Neuronal stem cell (in vitro differentiated cells): ENCODE measurements around the gene PNMA8B.

Source experiments
- DNase-seq: peaks from one replicate; pipeline ENCODE4 v3.0.0-alpha.2; 2013; ENCODE audit warnings: low spot score
- H2AFZ ChIP-seq: one replicate; pipeline ENCODE4 v1.6.1; 2013; ENCODE audit warnings: mild to moderate bottlenecking, low read length, inconsistent platforms
- H2AK5ac ChIP-seq: 2 replicates; pipeline ENCODE4 v1.6.1; 2013; ENCODE audit warnings: low read depth, mild to moderate bottlenecking, inconsistent platforms, low read length, moderate library complexity, mixed read lengths
- H2BK120ac ChIP-seq: 2 replicates; pipeline ENCODE4 v1.6.1; 2013; ENCODE audit warnings: low read depth, mild to moderate bottlenecking, inconsistent platforms, low read length, moderate library complexity, mixed read lengths
- H2BK12ac ChIP-seq: one replicate; pipeline ENCODE4 v1.6.1; 2013; ENCODE audit warnings: low read length, inconsistent platforms
- H2BK15ac ChIP-seq: 2 replicates; pipeline ENCODE4 v1.6.1; 2013; ENCODE audit warnings: mild to moderate bottlenecking, low read length, inconsistent platforms, mixed read lengths
- H2BK5ac ChIP-seq: one replicate; pipeline ENCODE4 v1.6.1; 2013; ENCODE audit warnings: inconsistent platforms, mild to moderate bottlenecking, low read length, moderate library complexity
- H3K14ac ChIP-seq: one replicate; pipeline ENCODE4 v1.6.1; 2013; ENCODE audit warnings: low read length, inconsistent platforms
- H3K18ac ChIP-seq: 2 replicates; pipeline ENCODE4 v1.6.1; 2013; ENCODE audit warnings: low read length, inconsistent platforms
- H3K23ac ChIP-seq: 2 replicates; pipeline ENCODE4 v1.6.1; 2013; ENCODE audit warnings: low read depth, mild to moderate bottlenecking, mixed read lengths, low read length, inconsistent platforms; ENCODE audit not compliant: poor library complexity
- H3K27ac ChIP-seq: replicated peaks from 3 replicates; pipeline ENCODE4 v1.5.1; 2013; ENCODE audit warnings: low read length, inconsistent platforms
- H3K27me3 ChIP-seq, 3 experiments: 2 replicates each; pipeline ENCODE4 v1.6.1; 2013; ENCODE audit warnings: low read length in 3 of 3, mild to moderate bottlenecking in 2 of 3, inconsistent platforms in 1 of 3, low read depth in 1 of 3, mixed read lengths in 1 of 3, moderate library complexity in 1 of 3; ENCODE audit not compliant: control insufficient read depth in 3 of 3, insufficient read depth in 3 of 3
- H3K36me3 ChIP-seq, 2 donors: replicated peaks in 1 of 2; 2 replicates each; pipeline ENCODE4 v1.6.1; 2013; ENCODE audit warnings: low read length in 2 of 2; ENCODE audit not compliant: control insufficient read depth in 2 of 2, insufficient read depth in 2 of 2
- H3K4ac ChIP-seq: 2 replicates; pipeline ENCODE4 v1.6.1; 2013; ENCODE audit warnings: inconsistent platforms, mild to moderate bottlenecking, low read length, moderate library complexity
- H3K4me1 ChIP-seq, 2 donors: 1 replicate in 1 of 2; 2 replicates in 1 of 2; pipeline ENCODE4 v1.6.1; 2013; ENCODE audit warnings: low read length in 2 of 2, low read depth in 1 of 2; ENCODE audit not compliant: control insufficient read depth in 2 of 2, insufficient read depth in 1 of 2
- H3K4me2 ChIP-seq: one replicate; pipeline ENCODE4 v1.6.1; 2013; ENCODE audit warnings: mild to moderate bottlenecking, low read length, inconsistent platforms; ENCODE audit not compliant: insufficient read depth, poor library complexity, severe bottlenecking
- H3K4me3 ChIP-seq, 2 donors: 2 replicates each; pipeline ENCODE4 v1.5.1; 2013; ENCODE audit warnings: low read length in 2 of 2, mild to moderate bottlenecking in 2 of 2, inconsistent platforms in 1 of 2, moderate library complexity in 1 of 2
- H3K79me1 ChIP-seq: one replicate; pipeline ENCODE4 v1.6.1; 2013; ENCODE audit warnings: low read depth, mild to moderate bottlenecking, inconsistent platforms, low read length, moderate library complexity
- H3K9ac ChIP-seq: one replicate; pipeline ENCODE4 v1.6.1; 2013; ENCODE audit warnings: mild to moderate bottlenecking, low read depth, low read length, inconsistent platforms; ENCODE audit not compliant: poor library complexity
- H3K9me3 ChIP-seq, 2 donors: replicated peaks in 1 of 2; 2 replicates each; pipeline versions ENCODE3 to v1.6.1; 2013; ENCODE audit warnings: low read length in 2 of 2, mild to moderate bottlenecking in 2 of 2, inconsistent platforms in 1 of 2, low read depth in 1 of 2, mixed read lengths in 1 of 2, moderate library complexity in 1 of 2; ENCODE audit not compliant: control insufficient read depth in 2 of 2, insufficient read depth in 1 of 2
- H4K8ac ChIP-seq: one replicate; pipeline ENCODE4 v1.6.1; 2013; ENCODE audit warnings: low read depth, mild to moderate bottlenecking, inconsistent platforms, low read length, moderate library complexity
- H4K91ac ChIP-seq: one replicate; pipeline ENCODE4 v1.6.1; 2013; ENCODE audit warnings: low read length, low read depth, mild to moderate bottlenecking, inconsistent platforms; ENCODE audit not compliant: poor library complexity
- WGBS, 2 donors: extraction: QIAGEN DNeasy Blood & Tissue Kit; methylation state at CpG; one replicate each; pipeline ENCODE4 v1.1.7; 2013; ENCODE audit warnings: missing lambda C conversion rate in 2 of 2, mixed read lengths in 1 of 2; ENCODE audit not compliant: insufficient read length in 2 of 2, insufficient replicate concordance in 1 of 2; ENCODE audit errors: extremely low coverage in 2 of 2; 5-methylcytosine and 5-hydroxymethylcytosine counted together

The PNMA8B gene

GRCh38 chr19:46520616-46521015 lies 24.9 kb upstream of the PNMA8B start:
- Histone ChIP-seq H2BK5ac (no peak overlapping the region), H3K9me3 (peaks cover 0 to 3% of the 10 kb centered on the region in 2 donors), H2BK15ac (no peak overlapping the region), H3K36me3 (no peaks in the 10 kb centered on the region), H3K9ac (no peak overlapping the region), H3K18ac (peak overlapping the region; percentile 55), H4K91ac (no peak overlapping the region), H3K27me3 (no peaks in the 10 kb centered on the region), H3K4me3 (no peak overlapping the region), H3K4me1 (no peaks in the 10 kb centered on the region), H3K23ac (no peak overlapping the region), H3K27ac (no peak overlapping the region), H2BK12ac (no peak overlapping the region), H3K4ac (no peak overlapping the region), H2AFZ (peak overlapping the region; percentile 43), H3K79me1 (no peaks in the 10 kb centered on the region), H2AK5ac (peak overlapping the region; percentile 66), H4K8ac (no peak overlapping the region), H2BK120ac (peak overlapping the region; percentile 68), H3K14ac (no peak overlapping the region), H3K4me2 (no peak overlapping the region)
- WGBS, 2 donors, result no CpG with 5 or more reads among the region's 6 CpGs
- DNase-seq, result no peak

- Histone ChIP-seq H4K91ac (no peak overlapping the region), H2BK12ac (no peak overlapping the region), H2BK15ac (no peak overlapping the region), H3K14ac (no peak overlapping the region), H2AK5ac (no peak overlapping the region), H3K4ac (no peak overlapping the region), H3K9me3 (no peaks in the 10 kb centered on the region), H2BK5ac (no peak overlapping the region), H3K36me3 (no peaks in the 10 kb centered on the region), H2AFZ (no peak overlapping the region), H3K27ac (no peak overlapping the region), H4K8ac (no peak overlapping the region), H3K9ac (no peak overlapping the region), H3K23ac (no peak overlapping the region), H3K4me2 (no peak overlapping the region), H3K18ac (no peak overlapping the region), H3K4me1 (peaks cover 0 to 2% of the 10 kb centered on the region in 2 donors), H2BK120ac (no peak overlapping the region), H3K79me1 (peaks cover 2% of the 10 kb centered on the region), H3K27me3 (peaks cover 0 to 3% (median 0%) of the 10 kb centered on the region in 3 experiments), H3K4me3 (no peak overlapping the region)
- DNase-seq, result no peak
- no CpG with 5 or more reads among the region's 6 CpGs for WGBS, 2 donors
These were observed 21.8 kb upstream of the PNMA8B start for GRCh38 chr19:46517471-46517870.

- no peak for DNase-seq
These were observed 20.2 kb upstream of the PNMA8B start for GRCh38 chr19:46515879-46516350.

GRCh38 chr19:46515290-46515609 lies 19.6 kb upstream of the PNMA8B start:
- peaks cover 0 to 2% of the 10 kb centered on the region in 2 donors for H3K4me1 ChIP-seq
- no peak overlapping the region for H3K4me2 ChIP-seq
- no peak overlapping the region for H2AFZ ChIP-seq
- H3K27me3 ChIP-seq, result peaks cover 0 to 3% (median 3%) of the 10 kb centered on the region in 3 experiments
- H4K8ac ChIP-seq, result no peak overlapping the region
- H3K4ac ChIP-seq, result no peak overlapping the region
- peaks cover 0 to 2% of the 10 kb centered on the region in 2 donors for H3K9me3 ChIP-seq
- WGBS, 2 donors, result no CpG with 5 or more reads among the region's 3 CpGs
- H2BK5ac ChIP-seq, result no peak overlapping the region
- H2BK15ac ChIP-seq, result no peak overlapping the region
- H3K36me3 ChIP-seq, result no peaks in the 10 kb centered on the region
- H3K79me1 ChIP-seq, result peaks cover 2% of the 10 kb centered on the region
- no peak overlapping the region for H2BK12ac ChIP-seq
- no peak overlapping the region for H4K91ac ChIP-seq
- no peak overlapping the region for H2AK5ac ChIP-seq
- no peak overlapping the region for H3K4me3 ChIP-seq
- H3K14ac ChIP-seq, result no peak overlapping the region
- no peak overlapping the region for H3K9ac ChIP-seq
- DNase-seq, result no peak
- H3K27ac ChIP-seq, result no peak overlapping the region
- H3K23ac ChIP-seq, result no peak overlapping the region
- H3K18ac ChIP-seq, result no peak overlapping the region
- no peak overlapping the region for H2BK120ac ChIP-seq

More at GRCh38 chr19:46515879-46516350, 20.2 kb upstream of the PNMA8B start:
- no peak overlapping the region for H2AK5ac ChIP-seq
- no peak overlapping the region for H2BK15ac ChIP-seq
- no peak overlapping the region for H2BK12ac ChIP-seq
- no peak overlapping the region for H3K4me2 ChIP-seq
- H3K23ac ChIP-seq, result no peak overlapping the region
- H3K4me1 ChIP-seq, result peaks cover 0 to 2% of the 10 kb centered on the region in 2 donors
- H4K91ac ChIP-seq, result no peak overlapping the region
- H3K18ac ChIP-seq, result no peak overlapping the region
- no peak overlapping the region for H2BK120ac ChIP-seq
- H3K9me3 ChIP-seq, result peaks cover 0 to 2% of the 10 kb centered on the region in 2 donors
- no peak overlapping the region for H2AFZ ChIP-seq
- H3K4ac ChIP-seq, result no peak overlapping the region
- H3K9ac ChIP-seq, result no peak overlapping the region
- H3K36me3 ChIP-seq, result no peaks in the 10 kb centered on the region
- whole genome bisulfite sequencing, 2 donors, result no CpG with 5 or more reads among the region's 6 CpGs
- no peak overlapping the region for H3K4me3 ChIP-seq
- H3K79me1 ChIP-seq, result peaks cover 2% of the 10 kb centered on the region
- no peak overlapping the region for H3K14ac ChIP-seq
- H4K8ac ChIP-seq, result no peak overlapping the region
- H3K27ac ChIP-seq, result no peak overlapping the region
- no peak overlapping the region for H2BK5ac ChIP-seq
- H3K27me3 ChIP-seq, result peaks cover 0 to 3% (median 3%) of the 10 kb centered on the region in 3 experiments
